GM12801 (cell line): ENCODE results near the gene PLCB4.

Experiments
- CTCF ChIP-seq: IDR thresholded peaks from one replicate; pipeline ENCODE4 v1.5.1; 2011; ENCODE audit warnings: control low read depth; ENCODE audit not compliant: insufficient read length; ENCODE audit errors: extremely low read depth

Gene PLCB4

GRCh38 chr20:9136114-9136513, 67.2 kb downstream of the PLCB4 start:
- TF ChIP-seq CTCF = no peak

DNA sequence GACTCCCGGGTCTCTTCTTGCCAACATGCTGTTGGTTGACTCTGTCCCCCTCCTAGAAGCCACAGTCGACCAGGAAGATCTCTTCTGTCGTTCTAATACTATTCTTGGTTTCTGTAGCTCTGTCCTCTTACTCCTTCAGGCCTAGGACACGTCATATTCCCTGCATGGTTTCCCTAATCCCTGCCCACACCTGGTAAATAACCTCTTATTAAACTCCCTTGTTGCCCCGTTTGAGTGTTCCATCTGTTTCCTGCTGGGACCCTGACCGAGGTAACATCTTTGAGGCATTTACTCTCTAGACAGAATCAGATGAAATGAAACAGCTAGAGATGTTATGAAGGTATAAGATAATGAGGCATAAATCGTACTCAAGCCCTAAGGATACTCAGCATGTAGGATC, 68.1 kb downstream of the PLCB4 start:
- TF ChIP-seq CTCF = no peak

DNA sequence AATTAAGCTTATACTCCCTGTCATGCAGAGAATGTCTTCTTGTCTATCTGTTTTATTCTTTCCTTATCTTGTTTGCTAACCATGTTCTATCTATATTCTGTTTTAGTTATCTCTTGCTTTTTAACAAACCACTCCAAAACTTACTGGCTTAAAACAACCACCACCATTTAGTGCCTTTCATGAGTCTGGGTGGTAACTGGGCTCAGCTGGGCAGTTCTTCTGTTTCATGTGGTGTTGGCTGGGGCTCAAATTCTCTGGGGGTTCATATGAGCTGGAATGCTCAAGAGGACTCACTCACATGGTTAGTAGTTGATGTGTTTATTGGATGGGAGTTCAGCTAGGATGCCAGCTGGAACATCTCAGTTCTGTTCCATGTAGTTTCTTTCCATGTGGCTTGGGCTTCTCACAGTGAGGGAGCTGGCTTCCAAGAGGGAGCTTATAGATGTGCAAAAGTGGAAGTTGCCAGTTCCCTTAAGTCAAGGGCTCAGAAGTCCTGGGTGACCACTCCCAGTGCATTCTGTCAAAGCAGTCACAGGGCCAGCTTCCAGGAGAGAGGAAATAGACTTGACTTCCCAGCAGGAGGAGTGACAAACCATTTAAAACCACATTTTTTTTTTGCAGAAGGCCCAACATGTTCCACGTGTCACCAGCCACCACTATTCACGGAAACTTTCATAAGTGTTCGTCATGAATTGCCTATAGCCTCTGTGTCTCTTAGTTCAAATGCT, 70.4 kb downstream of the PLCB4 start:
- TF ChIP-seq CTCF = no peak

DNA sequence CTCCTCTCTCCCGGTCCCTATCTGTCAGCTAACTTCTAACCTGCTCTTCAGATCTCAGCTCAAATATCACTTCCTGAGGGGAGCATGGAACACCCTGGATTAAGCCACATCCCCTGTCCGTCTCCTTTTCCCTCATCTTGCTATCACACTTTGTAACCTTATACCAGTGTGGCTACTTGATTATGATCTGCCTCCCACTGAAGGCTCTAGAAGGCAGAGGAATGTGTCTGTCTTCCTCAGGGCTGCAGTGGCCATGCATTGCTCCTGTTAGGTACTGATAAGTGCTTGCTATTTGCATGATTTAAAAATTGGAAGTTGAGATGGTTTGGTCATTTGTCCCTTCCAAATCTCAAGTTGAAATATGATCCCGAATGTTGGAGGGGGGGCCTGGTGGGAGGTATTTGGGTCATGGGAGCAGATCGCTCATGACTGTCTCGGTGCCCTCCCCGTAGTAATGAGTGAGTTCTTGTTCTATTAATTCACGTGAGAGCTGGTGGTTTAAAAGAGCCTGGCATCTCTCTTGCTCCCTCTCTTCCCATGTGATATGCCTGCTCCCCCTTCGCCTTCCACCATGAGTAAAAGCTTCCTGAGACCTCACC, 71.4 kb downstream of the PLCB4 start:
- TF ChIP-seq CTCF = no peak

GRCh38 chr20:9141070-9141469, 72.2 kb downstream of the PLCB4 start:
- no peak for TF ChIP-seq CTCF

- no peak for TF ChIP-seq CTCF
These were observed 73.0 kb downstream of the PLCB4 start for GRCh38 chr20:9141921-9142320.

DNA sequence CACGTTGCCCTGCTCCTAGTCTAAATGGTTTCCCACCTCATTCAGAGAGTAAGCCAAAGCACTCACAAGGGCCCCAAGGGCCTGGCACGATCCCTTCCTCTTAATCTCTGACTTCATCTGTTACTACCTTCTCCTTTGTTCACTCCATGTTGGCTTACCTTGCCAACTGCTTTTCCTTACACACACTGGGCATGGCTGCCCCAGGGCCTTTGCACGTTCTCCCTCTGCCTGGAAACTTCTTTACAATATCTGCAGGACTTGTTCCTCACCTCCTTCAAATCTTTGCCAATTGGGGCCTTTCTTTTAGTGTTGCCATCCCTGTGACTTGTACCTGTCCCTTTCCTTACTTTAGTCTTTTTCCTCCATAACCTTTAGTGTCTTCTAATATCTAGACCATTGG, 73.9 kb downstream of the PLCB4 start:
- TF ChIP-seq CTCF = no peak
